EH (cell line): ENCODE results near the gene XRCC5.

Experiments used
- DNase-seq: peaks from one replicate; pipeline ENCODE4 v3.0.0-alpha.2; 2015; ENCODE audit warnings: low read depth

The XRCC5 gene

GRCh38 chr2:216159144-216159543 lies 50.0 kb downstream of the XRCC5 start:
- peak; percentile 32 for DNase-seq

- DNase-seq, result no peak
Observed at GRCh38 chr2:216159646-216160045, 50.5 kb downstream of the XRCC5 start.

- no peak for DNase-seq
Observed at GRCh38 chr2:216160786-216161185, 51.6 kb downstream of the XRCC5 start.

- no peak for DNase-seq
Observed at GRCh38 chr2:216161967-216162366, 52.8 kb downstream of the XRCC5 start.

- peak; percentile 55 for DNase-seq
Observed at GRCh38 chr2:216163518-216163917, 54.4 kb downstream of the XRCC5 start.

GRCh38 chr2:216164087-216164486 lies 54.9 kb downstream of the XRCC5 start:
- no peak for DNase-seq

GRCh38 chr2:216164576-216164975 lies 55.4 kb downstream of the XRCC5 start:
- DNase-seq, result no peak

GRCh38 chr2:216165711-216166110 lies 56.6 kb downstream of the XRCC5 start:
- DNase-seq, result no peak

GRCh38 chr2:216169087-216169486 lies 59.9 kb downstream of the XRCC5 start:
- DNase-seq, result no peak

- no peak for DNase-seq
Observed at GRCh38 chr2:216170076-216170763, 61.1 kb downstream of the XRCC5 start.

- no peak for DNase-seq
Observed at GRCh38 chr2:216171011-216171410, 61.9 kb downstream of the XRCC5 start.

- no peak for DNase-seq
Observed at GRCh38 chr2:216172493-216172892, 63.3 kb downstream of the XRCC5 start.

- DNase-seq, result peak; percentile 29
Observed at GRCh38 chr2:216179015-216179414, 69.9 kb downstream of the XRCC5 start.

GRCh38 chr2:216181351-216181750 lies 72.2 kb downstream of the XRCC5 start:
- peak; percentile 75 for DNase-seq

GRCh38 chr2:216181953-216182461 lies 72.9 kb downstream of the XRCC5 start:
- no peak for DNase-seq

GRCh38 chr2:216183462-216183861 lies 74.3 kb downstream of the XRCC5 start:
- no peak for DNase-seq

- no peak for DNase-seq
Observed at GRCh38 chr2:216188559-216188850, 79.4 kb downstream of the XRCC5 start.

GRCh38 chr2:216188956-216189355 lies 79.8 kb downstream of the XRCC5 start:
- DNase-seq, result peak; percentile 68

- DNase-seq, result peak; percentile 45
Observed at GRCh38 chr2:216189410-216189809, 80.3 kb downstream of the XRCC5 start.

- no peak for DNase-seq
Observed at GRCh38 chr2:216192181-216192580, 83.0 kb downstream of the XRCC5 start.

- no peak for DNase-seq
Observed at GRCh38 chr2:216192931-216193330, 83.8 kb downstream of the XRCC5 start.

- no peak for DNase-seq
Observed at GRCh38 chr2:216194013-216194412, 84.9 kb downstream of the XRCC5 start.

- no peak for DNase-seq
Observed at GRCh38 chr2:216194561-216194960, 85.4 kb downstream of the XRCC5 start.

- peak; percentile 82 for DNase-seq
Observed at GRCh38 chr2:216195565-216196029, 86.4 kb downstream of the XRCC5 start.
